Measurements from ENCODE around the gene DYRK1B. TPM values are rescaled to one million over a fixed set of nuclear protein-coding genes. Genes with fewer than 3 reads are reported as not detected.
A peak's percentile ranks its signal among the peaks of the same experiment; 100 is the strongest.
"Not testable (repeated sequence)": the region's sequence is repeated elsewhere in the genome, so short reads cannot be mapped to it uniquely, and the experiment has no call there.

Gene DYRK1B
- 29.9 and 39.5 TPM in 2 replicates for total RNA-seq (2021)
- Bru-seq, nascent RNA = percentile 70 among the genes with signal in this experiment
- BruChase-seq, experiment 1, labeled RNA remaining after a 2-hour chase = percentile 71 among the genes with signal in this experiment
- BruChase-seq, experiment 2, labeled RNA remaining after a 6-hour chase = percentile 87 among the genes with signal in this experiment
- long read RNA-seq, transcript DYRK1B-203 (11 exons, 2,007 nt) = major isoform, 18 of 51 reads
- long read RNA-seq, transcript DYRK1B-201 (11 exons, 2,535 nt) = major isoform, 18 of 51 reads
- long read RNA-seq, partial matches to known transcripts = 4 of 51 reads
- long read RNA-seq, other reads (novel, unspliced or antisense) = 8 of 51 reads

GRCh38 chr19:39833464-39834286 lies at the start of gene DYRK1B:
TSS of gene DYRK1B (minus strand) at chr19:39834162. CDS start at chr19:39831867, 2,295 bp downstream.
- Histone ChIP-seq H2AFZ (no peak within 1 kb of the TSS), H4K20me1 (ENCODE audit: insufficient read depth) (0 out of 2 replicates have a peak, but pooled peaks cover 4% of the 10 kb centered on the region), H3K27ac (no peak within 1 kb of the TSS), H3F3A (ENCODE audit: insufficient read depth, low read depth) (0 out of 2 replicates have a peak, but pooled peaks cover 3% of the 10 kb centered on the region), H3K36me3 (ENCODE audit: low read depth) (peaks cover 38% of the 10 kb centered on the region), H3K4me2 (no peak within 1 kb of the TSS), H3K27me3 (ENCODE audit: insufficient read depth, low read depth) (no peaks in the 10 kb centered on the region), H3K9me3 (ENCODE audit: insufficient read depth, low read depth) (no peaks in the 10 kb centered on the region), H3K4me3 (no peak within 1 kb of the TSS), H3K4me1 (replicated peaks; ENCODE audit: insufficient read depth) (no peaks in the 10 kb centered on the region), H3K9me2 (ENCODE audit: insufficient read depth) (no peaks in the 10 kb centered on the region), H3K79me2 (ENCODE audit: low read depth) (no peaks in the 10 kb centered on the region)
- intact Hi-C loops (cut with micrococcal nuclease; ENCODE audit: unreplicated experiment) = no loop called here
- TF ChIP-seq EZH2 (IDR thresholded peaks at IDR 0.05; ENCODE audit: low read depth) = no peak
- no peak for TF ChIP-seq CTCF (conservative IDR thresholded peaks at IDR 0.05)
- peak in 1 of 2 experiments; percentile 95 for DNase-seq
- CTCF ChIA-PET = interaction anchor here (0.5 to 1.0 kb wide), 3 partner anchors 13 to 404 kb away, joined by 3 to 4 read pairs (median 3); partner anchors contain the start of gene FBL
- BruUV-seq (replicated peaks) = TSS peak; percentile 32
- POLR2A ChIA-PET (ENCODE audit: unreplicated experiment) = interaction anchor here (0.6 to 1.0 kb wide), 8 partner anchors 13 to 775 kb away, joined by 3 to 13 read pairs (median 7); partner anchors contain the start of genes PSMC4 and RPS16

GRCh38 chr19:39882645-39883044 lies 48.7 kb upstream of the DYRK1B start:
- H2AFZ ChIP-seq; intact Hi-C loops (cut with micrococcal nuclease; ENCODE audit: unreplicated experiment): not testable (repeated sequence)

GRCh38 chr19:39881495-39882110 lies 47.6 kb upstream of the DYRK1B start:
- CTCF ChIA-PET; H2AFZ ChIP-seq; H3K36me3 ChIP-seq (ENCODE audit: low read depth); H3K79me2 ChIP-seq (ENCODE audit: low read depth); POLR2A ChIA-PET (ENCODE audit: unreplicated experiment); H3K4me3 ChIP-seq; H3K4me1 ChIP-seq (replicated peaks; ENCODE audit: insufficient read depth); H3K27ac ChIP-seq; BruUV-seq (replicated peaks); H3K4me2 ChIP-seq; H3F3A ChIP-seq (ENCODE audit: insufficient read depth, low read depth); H4K20me1 ChIP-seq (ENCODE audit: insufficient read depth); H3K9me2 ChIP-seq (ENCODE audit: insufficient read depth); H3K27me3 ChIP-seq (ENCODE audit: insufficient read depth, low read depth); H3K9me3 ChIP-seq (ENCODE audit: insufficient read depth, low read depth); intact Hi-C loops (cut with micrococcal nuclease; ENCODE audit: unreplicated experiment): not testable (repeated sequence)
- TF ChIP-seq CTCF (conservative IDR thresholded peaks at IDR 0.05) = peak; percentile 34; the same call in 1 of the 2 replicates
- peak in 1 of 2 experiments; percentile 13 for DNase-seq

More at GRCh38 chr19:39882645-39883044, 48.7 kb upstream of the DYRK1B start:
- H3K4me3 ChIP-seq; H3K27me3 ChIP-seq (ENCODE audit: insufficient read depth, low read depth); BruUV-seq (replicated peaks); H3K9me2 ChIP-seq (ENCODE audit: insufficient read depth); H3K79me2 ChIP-seq (ENCODE audit: low read depth); CTCF ChIA-PET; H3K36me3 ChIP-seq (ENCODE audit: low read depth); H3K27ac ChIP-seq; H3F3A ChIP-seq (ENCODE audit: insufficient read depth, low read depth); H3K4me1 ChIP-seq (replicated peaks; ENCODE audit: insufficient read depth); DNase-seq; H3K9me3 ChIP-seq (ENCODE audit: insufficient read depth, low read depth); POLR2A ChIA-PET (ENCODE audit: unreplicated experiment); H3K4me2 ChIP-seq; H4K20me1 ChIP-seq (ENCODE audit: insufficient read depth): not testable (repeated sequence)

- BruUV-seq (replicated peaks); CTCF ChIA-PET; intact Hi-C loops (cut with micrococcal nuclease; ENCODE audit: unreplicated experiment): not testable (repeated sequence)
Observed at GRCh38 chr19:39880241-39880640, 46.3 kb upstream of the DYRK1B start.

GRCh38 chr19:39879796-39880195 lies 45.8 kb upstream of the DYRK1B start:
- H3K4me2 ChIP-seq; H2AFZ ChIP-seq; H3K4me1 ChIP-seq (replicated peaks; ENCODE audit: insufficient read depth); POLR2A ChIA-PET (ENCODE audit: unreplicated experiment); CTCF ChIA-PET; intact Hi-C loops (cut with micrococcal nuclease; ENCODE audit: unreplicated experiment); H3K27ac ChIP-seq; H3K4me3 ChIP-seq; H4K20me1 ChIP-seq (ENCODE audit: insufficient read depth); H3K27me3 ChIP-seq (ENCODE audit: insufficient read depth, low read depth); H3K79me2 ChIP-seq (ENCODE audit: low read depth); H3F3A ChIP-seq (ENCODE audit: insufficient read depth, low read depth); DNase-seq; H3K9me3 ChIP-seq (ENCODE audit: insufficient read depth, low read depth); H3K36me3 ChIP-seq (ENCODE audit: low read depth); BruUV-seq (replicated peaks); H3K9me2 ChIP-seq (ENCODE audit: insufficient read depth): not testable (repeated sequence)

More at GRCh38 chr19:39880241-39880640, 46.3 kb upstream of the DYRK1B start:
- H3K9me2 ChIP-seq (ENCODE audit: insufficient read depth); H3K4me2 ChIP-seq; H3K36me3 ChIP-seq (ENCODE audit: low read depth); DNase-seq; H3K9me3 ChIP-seq (ENCODE audit: insufficient read depth, low read depth); H3K4me3 ChIP-seq; H4K20me1 ChIP-seq (ENCODE audit: insufficient read depth); POLR2A ChIA-PET (ENCODE audit: unreplicated experiment); H3K27ac ChIP-seq; H2AFZ ChIP-seq; H3F3A ChIP-seq (ENCODE audit: insufficient read depth, low read depth); H3K27me3 ChIP-seq (ENCODE audit: insufficient read depth, low read depth); H3K4me1 ChIP-seq (replicated peaks; ENCODE audit: insufficient read depth); H3K79me2 ChIP-seq (ENCODE audit: low read depth): not testable (repeated sequence)

Data from PC-9 (cell line).